NCI-H1930 (cell line): Measurements from ENCODE around the gene SCYL3.
"Not testable (repeated sequence)": the region's sequence is repeated elsewhere in the genome, so short reads cannot be mapped to it uniquely, and the experiment has no call there.

ENCODE experiments used
- DNase-seq, 2 experiments: peaks; one replicate each; lab custom pipeline; 2025; lab: John Stamatoyannopoulos, UW

SCYL3 gene, protein sequence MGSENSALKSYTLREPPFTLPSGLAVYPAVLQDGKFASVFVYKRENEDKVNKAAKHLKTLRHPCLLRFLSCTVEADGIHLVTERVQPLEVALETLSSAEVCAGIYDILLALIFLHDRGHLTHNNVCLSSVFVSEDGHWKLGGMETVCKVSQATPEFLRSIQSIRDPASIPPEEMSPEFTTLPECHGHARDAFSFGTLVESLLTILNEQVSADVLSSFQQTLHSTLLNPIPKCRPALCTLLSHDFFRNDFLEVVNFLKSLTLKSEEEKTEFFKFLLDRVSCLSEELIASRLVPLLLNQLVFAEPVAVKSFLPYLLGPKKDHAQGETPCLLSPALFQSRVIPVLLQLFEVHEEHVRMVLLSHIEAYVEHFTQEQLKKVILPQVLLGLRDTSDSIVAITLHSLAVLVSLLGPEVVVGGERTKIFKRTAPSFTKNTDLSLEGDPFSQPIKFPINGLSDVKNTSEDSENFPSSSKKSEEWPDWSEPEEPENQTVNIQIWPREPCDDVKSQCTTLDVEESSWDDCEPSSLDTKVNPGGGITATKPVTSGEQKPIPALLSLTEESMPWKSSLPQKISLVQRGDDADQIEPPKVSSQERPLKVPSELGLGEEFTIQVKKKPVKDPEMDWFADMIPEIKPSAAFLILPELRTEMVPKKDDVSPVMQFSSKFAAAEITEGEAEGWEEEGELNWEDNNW

DNA sequence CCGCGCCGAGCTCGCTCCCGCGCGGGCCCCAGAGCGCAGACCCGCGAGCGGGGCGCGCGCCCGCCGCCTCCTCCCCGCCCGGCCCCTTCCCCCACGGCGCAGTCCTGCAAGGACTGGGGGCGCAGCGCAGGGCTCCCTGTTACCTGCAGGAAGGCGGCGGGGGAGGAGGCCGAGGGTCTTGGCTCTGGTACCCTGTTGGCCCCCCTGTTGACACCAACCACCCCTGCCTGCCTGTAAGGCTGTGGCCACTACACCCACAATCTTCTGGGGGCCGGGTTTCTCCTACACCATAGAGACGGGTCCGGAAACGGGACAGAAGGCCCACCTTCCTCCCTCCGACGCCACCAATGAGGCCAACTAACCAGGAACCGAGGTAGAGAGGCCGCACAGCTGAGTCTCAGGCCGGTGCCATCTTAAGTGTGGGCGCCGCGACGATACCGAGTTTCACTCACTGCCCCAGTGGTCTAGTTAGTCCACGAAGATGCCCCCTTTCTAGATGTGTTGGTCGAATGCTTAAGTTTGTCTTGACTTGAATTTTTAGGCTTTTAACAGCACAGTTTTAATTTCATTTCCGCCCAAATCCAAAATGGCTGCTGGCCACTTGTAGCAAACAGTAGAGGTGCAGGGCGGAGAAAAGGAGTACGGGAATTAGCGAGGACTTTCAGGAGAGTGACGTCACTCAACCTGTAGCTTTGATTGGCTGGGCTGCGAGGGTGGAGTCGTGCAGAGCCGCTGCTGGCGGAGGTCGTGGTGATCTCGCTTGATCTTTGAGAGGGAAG is at the start of gene SCYL3:
Gene SCYL3 (minus strand): TSS at position 252 of the 779 bp plus-strand sequence. CDS start 5,056 bp downstream, outside the sequence.
- DNase-seq = peak; percentile 91 to 95

DNA sequence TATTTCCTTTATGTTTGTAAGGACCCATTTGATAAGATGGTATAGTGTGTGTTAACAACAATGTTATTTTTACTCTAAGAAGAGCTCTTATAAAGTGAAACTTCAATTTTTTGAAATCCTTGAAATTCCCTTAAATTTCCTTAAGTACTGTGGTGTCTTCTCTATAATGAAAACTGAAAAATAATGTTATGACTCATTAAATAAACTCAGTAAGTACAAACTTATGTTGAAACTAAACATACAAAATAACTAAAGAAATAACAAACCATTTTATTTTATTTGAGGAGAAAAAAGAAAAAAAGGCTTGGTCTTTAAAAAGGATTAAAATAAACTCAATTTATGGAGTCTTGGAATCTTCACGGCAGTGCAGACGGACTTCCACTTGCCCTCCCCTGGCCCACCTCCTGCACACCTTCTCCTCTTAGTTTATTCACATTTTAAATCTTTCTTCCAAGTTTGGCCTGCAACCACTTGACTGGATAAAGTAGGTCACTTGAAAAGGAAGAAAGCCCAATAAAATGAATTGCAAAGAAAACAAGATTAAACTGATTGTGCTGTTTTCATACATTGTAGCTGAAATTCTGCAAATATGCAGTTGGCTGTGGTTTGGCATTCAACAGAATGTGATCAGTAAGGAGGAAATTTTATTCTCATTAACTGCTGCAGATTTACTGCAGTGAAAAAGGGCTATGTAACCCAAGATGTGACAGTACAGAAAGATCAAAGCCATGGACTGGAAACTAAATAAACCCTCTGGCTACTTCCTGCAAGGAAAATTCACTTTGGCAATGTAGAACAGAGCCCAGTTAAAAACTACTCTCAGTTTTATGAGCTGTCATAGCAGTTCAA is 48.5 kb upstream of the SCYL3 start:
- DNase-seq = no peak

DNA sequence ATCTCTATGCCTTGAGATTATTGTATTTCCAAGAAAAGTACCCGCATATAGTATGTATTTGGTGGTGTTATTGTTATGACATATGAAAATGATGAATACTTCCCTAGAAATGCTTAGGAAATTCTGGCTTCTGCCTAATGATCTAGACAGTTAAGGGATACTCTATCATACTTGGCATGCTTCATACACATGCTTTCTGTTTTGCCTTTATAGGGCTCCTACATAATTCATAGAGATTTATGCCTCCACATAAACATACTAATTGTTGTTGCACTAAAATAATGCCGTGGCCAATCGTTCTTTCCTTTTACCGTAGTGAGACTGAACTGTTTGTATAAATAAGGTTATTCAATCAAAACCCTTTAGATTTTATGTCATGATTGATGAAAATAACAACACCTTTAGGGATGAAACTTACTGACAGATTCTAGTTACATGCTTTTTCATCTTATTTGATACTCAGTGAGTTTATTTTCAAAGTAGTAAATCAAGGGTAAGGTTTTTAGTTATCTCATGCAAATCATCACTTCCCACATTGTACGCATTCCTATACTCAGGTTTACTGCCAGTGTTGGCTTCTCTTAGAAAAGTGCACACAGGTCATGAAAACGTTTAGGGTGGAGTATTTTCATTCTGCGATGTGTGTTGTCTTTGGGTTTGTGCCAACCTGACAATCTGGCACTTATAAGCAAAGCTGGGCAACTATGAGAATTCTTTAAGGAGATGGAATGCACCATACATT is 40.5 kb upstream of the SCYL3 start:
- no peak for DNase-seq

DNA sequence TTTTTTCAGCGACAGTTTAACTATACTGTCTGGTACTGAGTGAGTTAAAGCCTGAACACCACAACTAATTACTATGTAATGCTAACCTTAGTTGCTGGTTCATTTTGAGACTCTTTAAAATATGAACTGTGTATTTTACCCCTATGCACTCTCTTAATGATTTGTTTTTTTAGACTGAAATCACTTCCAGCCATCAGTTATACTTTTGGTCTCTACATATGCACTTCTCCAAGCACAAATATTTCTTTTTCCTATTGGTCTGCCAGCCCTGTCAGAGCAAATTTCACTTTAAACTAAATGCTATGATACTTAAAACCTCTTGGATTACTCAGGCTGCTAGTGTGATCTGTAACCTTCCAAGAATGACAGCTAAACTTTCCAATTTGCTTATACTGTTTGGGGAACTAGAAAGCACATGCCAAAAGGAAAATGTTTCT is 38.1 kb upstream of the SCYL3 start:
- DNase-seq = no peak

DNA sequence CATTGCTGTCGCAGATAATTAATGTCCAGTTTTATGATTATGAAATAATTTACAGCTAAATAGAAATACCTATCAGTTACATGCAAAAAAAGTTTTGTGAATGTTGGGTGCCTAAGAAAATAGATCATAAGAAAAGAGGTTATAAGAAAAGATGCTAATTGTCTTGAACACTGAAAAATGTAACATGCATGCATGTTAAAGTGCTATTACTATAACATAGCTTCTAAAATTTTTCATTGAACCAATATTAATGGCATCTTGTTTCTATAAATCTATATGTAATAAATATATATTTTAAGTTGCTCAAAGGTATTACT is 35.5 kb upstream of the SCYL3 start:
- DNase-seq = no peak

DNA sequence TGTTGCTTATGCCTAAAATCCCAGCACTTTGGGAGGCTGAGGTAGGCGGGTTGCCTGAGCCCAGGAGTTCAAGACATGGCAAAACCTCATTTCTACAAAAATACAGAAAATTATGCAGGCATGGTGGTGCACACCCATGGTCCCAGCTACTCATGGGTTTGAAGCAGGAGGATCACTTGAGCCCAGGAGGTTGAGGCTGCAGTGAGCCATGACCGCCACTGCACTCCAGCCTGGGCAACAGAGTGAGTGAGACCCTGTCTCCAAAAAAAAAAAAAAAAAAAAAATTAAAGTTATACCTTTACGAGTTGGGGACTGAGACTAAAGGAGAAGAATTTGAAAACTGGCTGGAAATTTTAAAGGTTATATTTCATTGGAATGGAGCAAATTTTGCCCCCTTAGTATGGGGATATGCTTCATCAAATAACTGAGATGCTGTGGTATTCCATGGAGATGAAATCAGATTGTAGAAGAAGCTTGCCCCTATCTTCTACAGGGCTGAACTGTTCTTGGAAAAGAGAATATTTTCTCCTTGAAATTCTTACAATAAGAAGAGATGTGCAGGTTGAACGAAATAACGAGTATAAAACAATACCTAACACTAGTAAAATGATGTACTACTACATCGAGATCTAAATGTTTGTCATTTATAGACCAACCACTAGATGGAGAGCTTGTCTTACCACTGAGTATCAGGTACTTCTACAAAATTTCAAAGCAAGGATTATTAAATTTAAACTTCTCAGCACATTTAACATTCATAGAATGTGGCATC is 34.9 kb upstream of the SCYL3 start:
- DNase-seq = peak in 1 of 2 experiments; percentile 6

DNA sequence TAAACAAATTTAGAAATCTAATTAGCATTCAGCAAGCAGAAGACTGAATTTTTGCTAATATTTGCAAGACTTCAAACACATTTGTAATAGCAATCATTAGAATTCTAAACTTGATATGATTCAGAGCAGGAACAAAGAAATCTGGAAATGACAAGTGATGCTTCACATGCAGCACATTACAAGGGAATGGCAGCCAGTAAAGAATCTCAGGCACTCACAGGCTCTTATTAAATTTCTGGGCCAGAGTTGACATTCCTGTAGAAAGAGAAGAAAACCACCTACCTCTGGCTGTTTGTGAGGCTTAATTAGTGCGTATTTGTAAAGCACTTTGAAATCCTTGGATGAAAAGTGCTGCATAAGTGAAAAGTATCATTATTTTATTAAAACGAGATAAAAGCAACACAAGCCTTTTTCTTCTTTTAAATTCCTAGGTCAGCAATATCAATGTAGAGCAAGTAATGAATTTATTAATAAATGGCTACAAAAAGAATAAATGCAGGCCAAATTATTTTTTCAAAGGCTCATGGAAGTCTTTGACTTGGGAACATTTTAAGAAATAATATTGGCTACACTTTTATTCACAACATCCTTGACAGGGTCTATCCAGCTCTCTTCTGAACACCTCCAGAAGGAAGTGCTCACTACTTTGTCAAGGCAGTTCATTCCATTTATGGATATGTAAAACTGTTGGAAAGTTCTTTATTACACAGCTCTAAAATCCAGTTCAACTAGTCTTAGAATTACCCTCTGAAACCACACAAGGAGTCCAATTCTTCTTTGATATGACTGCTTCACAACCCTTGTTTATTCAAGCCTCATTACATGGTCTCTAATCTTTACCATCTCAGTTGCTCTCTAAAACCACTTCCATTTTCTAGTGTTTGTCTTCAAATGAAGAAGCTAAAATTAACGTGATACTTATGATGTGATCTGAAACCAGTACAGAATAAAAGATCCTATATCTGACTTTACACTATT is 32.1 kb upstream of the SCYL3 start:
- no peak for DNase-seq

DNA sequence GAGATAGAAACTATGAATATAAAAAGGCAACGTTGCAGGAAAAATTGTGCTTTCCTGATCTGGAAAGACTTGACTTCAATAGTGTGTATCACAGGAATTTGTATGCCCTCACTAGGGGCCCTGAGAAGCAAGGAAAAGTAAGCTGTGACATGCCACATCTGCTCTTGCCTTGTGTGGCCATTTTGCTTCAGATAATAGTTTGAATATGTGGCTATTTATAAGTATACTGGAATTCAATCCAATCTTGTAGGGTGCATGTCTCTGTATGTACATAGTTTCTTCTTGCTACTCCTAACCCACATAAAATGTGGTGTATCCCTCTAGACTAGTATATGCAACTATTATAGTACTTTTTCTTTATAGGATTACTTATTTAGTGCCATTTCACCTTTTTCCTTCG is 31.1 kb upstream of the SCYL3 start:
- no peak for DNase-seq

DNA sequence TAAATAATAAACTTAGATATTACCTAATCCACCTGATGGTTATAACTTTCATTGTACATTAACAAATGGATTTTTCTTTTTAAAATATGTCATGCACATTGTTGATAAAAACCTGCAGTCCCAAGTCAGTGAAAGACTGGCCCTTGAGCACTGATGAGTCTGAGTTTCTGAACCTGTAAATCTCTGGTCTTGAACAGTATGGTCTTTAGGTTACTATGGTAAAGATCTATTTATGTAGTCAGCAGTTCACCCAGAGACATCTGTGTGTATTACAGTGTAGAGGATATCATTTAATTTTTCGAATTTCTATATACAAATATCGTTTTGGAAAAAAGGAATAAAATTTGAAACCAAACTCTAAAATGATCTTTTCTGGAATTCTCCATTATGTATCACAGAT is 30.4 kb upstream of the SCYL3 start:
- no peak for DNase-seq

DNA sequence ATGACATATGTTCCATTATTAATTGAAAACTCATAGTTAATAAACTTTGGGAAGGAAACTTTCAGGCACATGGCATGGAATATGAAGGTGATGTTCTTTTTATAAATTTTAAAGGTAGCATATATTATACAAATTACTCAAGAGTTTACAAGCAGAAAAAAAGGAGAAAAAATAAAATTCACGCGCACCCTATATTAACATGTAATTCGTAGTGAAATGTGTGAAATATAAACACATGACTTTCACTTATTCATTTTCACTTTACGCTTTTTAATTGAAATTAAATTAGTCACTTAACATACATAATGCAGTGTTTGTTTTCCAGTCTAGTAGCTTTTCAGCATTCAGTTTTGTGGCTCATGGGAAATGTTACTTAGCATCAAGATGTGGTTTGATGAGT is 27.4 kb upstream of the SCYL3 start:
- DNase-seq = no peak

DNA sequence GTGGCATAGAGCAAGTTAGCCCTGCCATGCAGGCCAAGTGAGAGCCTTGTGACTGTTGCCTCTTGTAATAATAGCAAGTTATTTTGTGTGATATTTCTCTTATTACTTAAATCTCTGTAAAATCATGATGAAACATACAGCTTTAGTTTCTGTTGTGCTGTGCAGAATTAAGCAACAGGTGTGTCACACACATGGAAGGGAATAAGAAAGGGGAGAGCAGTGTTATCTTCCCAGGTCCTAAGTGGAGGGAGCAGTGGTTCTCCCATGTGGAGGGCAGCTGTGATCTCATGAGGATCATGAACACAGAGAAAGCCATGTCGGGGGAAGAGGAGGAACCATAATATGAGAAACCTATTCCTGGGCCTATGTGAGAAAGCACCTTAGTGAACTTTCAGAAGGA is 25.2 kb upstream of the SCYL3 start:
- DNase-seq = no peak

DNA sequence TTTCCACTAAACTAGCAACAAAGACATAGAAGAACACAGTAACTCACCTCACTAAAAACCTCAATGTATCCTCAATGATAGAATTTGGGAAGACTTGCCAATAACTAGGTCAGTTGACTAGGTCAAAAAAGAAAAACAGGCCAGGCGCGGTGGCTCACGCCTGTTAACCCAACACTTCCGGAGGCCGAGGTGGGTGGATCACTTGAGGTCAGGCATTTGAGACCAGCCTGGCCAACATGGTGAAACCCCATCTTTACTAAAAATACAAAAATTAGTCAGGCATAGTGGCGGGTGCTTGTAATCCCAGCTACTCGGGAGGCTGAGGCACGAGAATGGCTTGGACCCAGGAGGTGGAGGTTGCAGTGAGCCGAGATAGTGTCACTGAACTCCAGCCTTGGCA is 24.5 kb upstream of the SCYL3 start:
- DNase-seq = not testable (repeated sequence)

DNA sequence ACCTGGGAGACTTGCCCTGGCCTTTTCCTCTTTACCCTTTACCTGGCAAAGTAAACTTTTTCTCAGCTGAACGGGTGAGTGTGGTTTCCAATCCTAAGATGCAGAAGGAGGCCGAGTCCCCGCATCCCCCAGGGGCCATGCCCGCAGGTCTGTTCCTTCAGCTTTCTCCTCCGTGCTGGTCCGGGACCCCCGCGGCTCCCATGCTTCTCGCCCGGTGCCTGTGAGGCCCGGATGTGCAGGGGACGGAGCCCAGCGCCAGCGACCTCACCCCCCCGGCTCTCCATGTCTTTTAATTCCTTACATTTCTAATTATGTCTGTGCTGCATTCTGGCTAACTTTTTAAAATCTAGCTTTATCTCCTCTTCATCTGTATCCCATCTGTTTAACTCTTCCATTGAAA is 21.5 kb upstream of the SCYL3 start:
- DNase-seq = no peak

DNA sequence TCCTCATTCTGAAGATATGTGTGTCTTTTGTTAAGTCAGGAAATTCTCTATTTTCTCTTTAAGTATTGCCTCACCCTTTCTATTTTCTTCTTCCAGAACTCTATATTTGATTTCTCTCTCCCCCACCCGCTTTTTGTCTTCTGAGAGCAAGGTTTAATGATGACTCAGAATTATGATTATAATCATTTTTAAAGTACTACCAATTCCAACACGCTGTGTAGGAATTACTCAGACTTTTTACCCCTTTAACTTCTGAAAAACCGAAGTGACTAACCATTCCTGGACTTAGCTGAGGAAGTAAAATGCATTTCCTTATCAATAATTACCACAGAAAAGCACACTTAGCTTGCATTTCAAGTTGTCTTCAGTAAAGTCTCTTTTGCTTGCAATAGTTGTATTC is 20.8 kb upstream of the SCYL3 start:
- DNase-seq = no peak

DNA sequence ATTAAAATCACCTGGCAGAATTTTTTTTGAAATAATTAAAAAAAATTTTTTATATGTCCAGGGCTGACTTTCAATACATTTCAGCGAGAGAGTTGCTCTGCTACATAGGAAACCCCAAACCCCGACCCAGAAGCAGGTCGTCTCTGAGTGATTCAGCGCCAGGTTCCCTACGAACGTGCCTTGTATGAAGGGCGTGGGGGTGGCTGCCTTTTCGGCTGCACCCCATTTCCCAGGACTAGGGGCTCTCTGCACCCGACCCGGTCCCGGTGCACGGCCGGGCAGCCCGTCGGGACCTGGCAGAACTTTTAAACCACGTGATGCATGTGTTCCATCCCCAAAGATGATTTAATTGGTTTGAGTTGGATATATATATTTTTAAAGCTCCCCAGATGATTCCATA is 15.8 kb upstream of the SCYL3 start:
- no peak for DNase-seq

DNA sequence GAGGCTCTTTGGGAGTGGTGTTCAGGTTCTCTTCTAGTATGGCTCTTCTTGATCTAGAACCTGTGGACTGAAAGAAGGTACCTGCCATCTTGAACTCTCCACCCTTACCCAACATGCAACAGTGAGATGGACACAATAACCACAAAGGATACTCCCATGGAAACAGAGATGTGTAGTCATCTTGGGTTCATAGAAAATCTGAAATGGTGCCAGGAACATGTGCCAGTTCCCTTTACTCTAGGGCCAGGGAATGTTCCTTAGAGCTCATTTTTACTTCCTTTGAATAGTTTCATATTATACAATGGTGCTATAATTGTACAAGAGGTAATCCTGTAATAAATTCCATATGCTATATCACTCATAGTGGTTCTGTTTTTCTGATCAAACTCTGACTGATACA is 13.2 kb upstream of the SCYL3 start:
- DNase-seq = no peak

DNA sequence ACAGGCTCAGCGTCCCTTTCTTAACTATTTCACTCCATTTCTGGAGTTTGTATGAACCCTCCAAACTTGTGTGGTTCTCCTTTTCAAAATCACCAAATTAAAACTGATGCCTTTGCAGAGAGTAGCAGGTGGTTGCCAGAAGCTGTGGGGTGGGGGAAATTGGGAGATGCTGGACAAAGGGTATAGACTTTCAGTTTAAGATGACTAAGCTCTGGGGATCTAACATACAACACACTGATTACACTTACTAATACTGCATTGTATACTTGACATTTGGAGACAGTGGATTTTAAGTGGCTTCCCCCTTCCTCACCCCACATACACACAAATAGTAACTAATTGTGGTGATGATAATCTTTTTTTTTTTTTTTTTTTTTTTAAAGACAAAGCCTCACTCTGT is 11.1 kb upstream of the SCYL3 start:
- no peak for DNase-seq

DNA sequence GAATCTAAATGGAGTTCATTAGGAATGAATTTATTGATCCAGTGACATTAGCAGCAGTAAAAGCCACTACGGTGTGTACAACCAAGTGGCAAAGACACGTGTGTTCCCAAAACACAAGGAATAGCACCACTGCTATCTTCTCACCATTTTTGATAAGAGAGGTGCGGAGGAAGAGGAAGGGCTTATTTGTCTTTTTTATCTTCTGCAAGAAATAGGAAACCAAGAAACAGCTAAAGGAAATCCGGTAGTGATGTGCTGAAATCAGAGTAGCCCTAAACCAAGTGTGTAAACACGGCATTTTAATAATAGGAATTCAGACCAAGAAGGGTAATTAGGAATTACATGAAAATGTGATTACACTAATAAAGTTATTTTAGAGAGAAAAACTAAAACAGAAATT is 9.1 kb upstream of the SCYL3 start:
- DNase-seq = no peak

DNA sequence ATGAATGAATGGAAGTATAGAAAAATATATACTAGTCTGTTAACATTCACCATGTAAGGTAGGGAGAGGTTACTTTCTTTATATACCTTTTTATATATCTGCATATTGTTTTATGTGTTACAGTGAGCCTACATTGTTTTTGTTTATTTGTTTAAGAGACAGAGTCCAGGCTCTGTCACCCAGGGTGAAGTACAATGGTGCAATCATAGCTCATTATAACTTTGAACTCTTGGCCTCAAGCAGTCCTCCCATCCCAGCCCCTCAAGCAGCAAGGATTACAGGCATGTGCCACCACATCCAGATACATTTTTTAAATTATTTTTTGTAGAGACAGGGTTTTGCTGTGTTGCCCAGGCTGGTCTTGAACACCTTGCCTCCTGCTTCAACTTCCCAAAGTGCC is 7.4 kb upstream of the SCYL3 start:
- DNase-seq = no peak
